ENCODE data around the gene PRTN3. TPM values are rescaled to one million over a fixed set of nuclear protein-coding genes. Genes with fewer than 3 reads are reported as not detected.

The PRTN3 gene
- total and polyA plus RNA-seq, 4 donors: 0.17 to 225 (median 1.7) TPM

GRCh38 chr19:888581-889385, 48.0 kb downstream of the PRTN3 start:
- Histone ChIP-seq H3K4me3 (ENCODE audit: low read depth in 1 of 3, low read length in 3 of 3) (no peak overlapping the region), H3K9me3 (ENCODE audit: control insufficient read depth in 4 of 4, low read length in 3 of 4) (no peaks in the 10 kb centered on the region), H3K9ac (ENCODE audit: low read depth in 1 of 2, low read length in 2 of 2) (no peak overlapping the region), H3K27me3 (ENCODE audit: control insufficient read depth in 4 of 4, insufficient read depth in 4 of 4, low read length in 3 of 4) (no peaks in the 10 kb centered on the region), H3K4me1 (ENCODE audit: control insufficient read depth in 4 of 4, insufficient read depth in 4 of 4, low read length in 3 of 4) (peaks cover 0 to 7% (median 4%) of the 10 kb centered on the region in 4 donors), H3K27ac (ENCODE audit: low read depth in 1 of 2, low read length in 2 of 2) (no peak overlapping the region), H3K36me3 (ENCODE audit: control insufficient read depth in 4 of 4, insufficient read depth in 3 of 4, low read depth in 1 of 4, low read length in 3 of 4) (peaks cover 0 to 45% (median 20%) of the 10 kb centered on the region in 4 donors)
- DNase-seq (ENCODE audit: low spot score): no peak
- WGBS: 92% methylated on average over 30 of the region's 30 CpGs
- TF ChIP-seq ZBTB33 (IDR thresholded peaks at IDR 0.05) (no peak), JUND (IDR thresholded peaks at IDR 0.05) (no peak), HNF4A (conservative IDR thresholded peaks at IDR 0.05) (no peak), YY1 (IDR thresholded peaks at IDR 0.05) (no peak), EGR1 (IDR thresholded peaks at IDR 0.05; ENCODE audit: low read depth in 2 of 2) (no peak), HNF4G (IDR thresholded peaks at IDR 0.05) (no peak), REST (IDR thresholded peaks at IDR 0.05) (no peak)
- TF ChIP-seq, protein P1, sequence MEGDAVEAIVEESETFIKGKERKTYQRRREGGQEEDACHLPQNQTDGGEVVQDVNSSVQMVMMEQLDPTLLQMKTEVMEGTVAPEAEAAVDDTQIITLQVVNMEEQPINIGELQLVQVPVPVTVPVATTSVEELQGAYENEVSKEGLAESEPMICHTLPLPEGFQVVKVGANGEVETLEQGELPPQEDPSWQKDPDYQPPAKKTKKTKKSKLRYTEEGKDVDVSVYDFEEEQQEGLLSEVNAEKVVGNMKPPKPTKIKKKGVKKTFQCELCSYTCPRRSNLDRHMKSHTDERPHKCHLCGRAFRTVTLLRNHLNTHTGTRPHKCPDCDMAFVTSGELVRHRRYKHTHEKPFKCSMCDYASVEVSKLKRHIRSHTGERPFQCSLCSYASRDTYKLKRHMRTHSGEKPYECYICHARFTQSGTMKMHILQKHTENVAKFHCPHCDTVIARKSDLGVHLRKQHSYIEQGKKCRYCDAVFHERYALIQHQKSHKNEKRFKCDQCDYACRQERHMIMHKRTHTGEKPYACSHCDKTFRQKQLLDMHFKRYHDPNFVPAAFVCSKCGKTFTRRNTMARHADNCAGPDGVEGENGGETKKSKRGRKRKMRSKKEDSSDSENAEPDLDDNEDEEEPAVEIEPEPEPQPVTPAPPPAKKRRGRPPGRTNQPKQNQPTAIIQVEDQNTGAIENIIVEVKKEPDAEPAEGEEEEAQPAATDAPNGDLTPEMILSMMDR (IDR thresholded peaks at IDR 0.05; ENCODE audit: low read depth, low read length, missing input control): no peak

GRCh38 chr19:889662-890295, 49.0 kb downstream of the PRTN3 start:
- no peak overlapping the region for H3K9ac ChIP-seq (ENCODE audit: low read depth in 1 of 2, low read length in 2 of 2)
- no peak for DNase-seq (ENCODE audit: low spot score)
- no peak overlapping the region for H3K27ac ChIP-seq (ENCODE audit: low read depth in 1 of 2, low read length in 2 of 2)
- H3K36me3 ChIP-seq (ENCODE audit: control insufficient read depth in 4 of 4, insufficient read depth in 3 of 4, low read depth in 1 of 4, low read length in 3 of 4): peaks cover 0 to 37% (median 17%) of the 10 kb centered on the region in 4 donors
- H3K4me1 ChIP-seq (ENCODE audit: control insufficient read depth in 4 of 4, insufficient read depth in 4 of 4, low read length in 3 of 4): peaks cover 0 to 7% (median 4%) of the 10 kb centered on the region in 4 donors
- 96% methylated on average over 26 of the region's 26 CpGs for WGBS
- no peaks in the 10 kb centered on the region for H3K27me3 ChIP-seq (ENCODE audit: control insufficient read depth in 4 of 4, insufficient read depth in 4 of 4, low read length in 3 of 4)
- H3K4me3 ChIP-seq (ENCODE audit: low read depth in 1 of 3, low read length in 3 of 3): no peak overlapping the region
- no peaks in the 10 kb centered on the region for H3K9me3 ChIP-seq (ENCODE audit: control insufficient read depth in 4 of 4, low read length in 3 of 4)
- no peak for TF ChIP-seq NR2F2 (IDR thresholded peaks at IDR 0.05)
- no peak for TF ChIP-seq TAF1 (conservative IDR thresholded peaks at IDR 0.05)
- TF ChIP-seq HNF4A (conservative IDR thresholded peaks at IDR 0.05): no peak
- no peak for TF ChIP-seq RXRA (IDR thresholded peaks at IDR 0.05)
- no peak for TF ChIP-seq ATF3 (IDR thresholded peaks at IDR 0.05)
- TF ChIP-seq YY1 (IDR thresholded peaks at IDR 0.05): no peak
- TF ChIP-seq REST (IDR thresholded peaks at IDR 0.05): no peak
- TF ChIP-seq FOXA1 (IDR thresholded peaks at IDR 0.05): no peak
- no peak for TF ChIP-seq FOXA2 (IDR thresholded peaks at IDR 0.05)
- TF ChIP-seq, protein P2, sequence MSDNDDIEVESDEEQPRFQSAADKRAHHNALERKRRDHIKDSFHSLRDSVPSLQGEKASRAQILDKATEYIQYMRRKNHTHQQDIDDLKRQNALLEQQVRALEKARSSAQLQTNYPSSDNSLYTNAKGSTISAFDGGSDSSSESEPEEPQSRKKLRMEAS (IDR thresholded peaks at IDR 0.05): no peak
- TF ChIP-seq GABPA (IDR thresholded peaks at IDR 0.05 in 1 of 2, conservative IDR thresholded peaks at IDR 0.05 in 1 of 2): no peak
- TF ChIP-seq SP1 (IDR thresholded peaks at IDR 0.05): no peak

Data from liver (tissue), 9 donors.